HG03442 (cell line): ENCODE data around the gene PCDHB9.
"Not testable (repeated sequence)": the region's sequence is repeated elsewhere in the genome, so short reads cannot be mapped to it uniquely, and the experiment has no call there.

Experiments used
- ATAC-seq: cut with Tn5 transposase; IDR thresholded peaks from one replicate; pipeline ENCODE4 v1.9.1; 2021; ENCODE audit warnings: mild to moderate bottlenecking, moderate library complexity; ENCODE audit not compliant: unreplicated experiment

The PCDHB9 gene

GRCh38 chr5:141234109-141234667 is 47.2 kb downstream of the PCDHB9 start:
- ATAC-seq: no peak

- not testable (repeated sequence) for ATAC-seq
These were observed 49.0 kb downstream of the PCDHB9 start for GRCh38 chr5:141235922-141236321.

- ATAC-seq: no peak
These were observed 49.8 kb downstream of the PCDHB9 start for GRCh38 chr5:141236516-141237313.
